Right renal cortex interstitium (tissue), 3 donors: ENCODE results near the gene RNF222. TPM values are rescaled to one million over a fixed set of nuclear protein-coding genes. Genes with fewer than 3 reads are reported as not detected.
"Not testable (repeated sequence)": the region's sequence is repeated elsewhere in the genome, so short reads cannot be mapped to it uniquely, and the experiment has no call there.

Experiments used
- DNase-seq, 3 donors: peaks; one replicate each; pipeline ENCODE4 v3.0.0-alpha.2; 2013; ENCODE audit warnings: low read depth in 3 of 3, low spot score in 2 of 3
- polyA plus RNA-seq, 3 donors: library from polyadenylated mRNA; unstranded; fragments of 120-200 nt; gene quantifications; one replicate each; pipeline ENCODE4 v1.2.1, GENCODE V29; 2013; ENCODE audit not compliant: insufficient read length in 3 of 3

RNF222 gene
- polyA plus RNA-seq, 3 donors: 0.04 to 0.06 TPM; not detected in 1

DNA sequence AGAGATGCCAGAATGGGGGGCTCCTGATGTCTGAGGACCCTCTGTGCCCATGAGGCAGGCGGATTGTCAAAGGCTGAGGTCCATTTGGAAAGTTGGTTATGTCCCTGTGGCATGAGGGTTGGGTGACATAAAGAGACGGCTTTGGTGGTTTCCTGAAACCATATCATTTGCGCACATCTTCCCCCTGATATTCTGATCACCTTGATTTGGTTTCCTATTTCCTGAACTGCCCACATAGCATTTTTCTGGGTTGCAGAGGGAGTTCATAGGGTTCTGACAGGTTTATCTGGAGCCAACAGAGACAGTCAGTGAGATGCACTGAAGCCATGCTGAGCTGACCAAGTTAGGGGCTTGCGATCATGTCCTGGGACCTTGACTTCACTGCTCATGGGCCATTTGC is 15.7 kb upstream of the RNF222 start:
- DNase-seq: no peak

DNA sequence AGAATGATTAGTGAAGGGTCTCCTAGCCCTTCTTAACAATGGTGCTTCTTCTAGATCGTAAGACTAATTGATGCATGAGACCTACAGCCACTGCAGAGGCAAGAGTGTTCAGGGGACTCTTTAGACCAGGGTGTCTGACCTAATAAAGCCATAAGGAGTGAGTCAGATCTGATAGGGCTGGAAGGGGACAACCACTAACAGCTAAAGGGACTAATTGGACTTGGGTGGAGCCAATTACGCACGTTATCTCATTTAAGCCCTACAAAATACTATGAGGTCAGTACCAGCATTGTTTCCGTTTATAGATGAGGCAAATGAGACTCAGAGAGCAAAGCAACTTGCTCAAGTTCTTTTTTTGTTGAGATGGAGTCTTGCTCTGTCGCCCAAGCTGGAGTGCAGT is 14.5 kb upstream of the RNF222 start:
- no peak for DNase-seq

DNA sequence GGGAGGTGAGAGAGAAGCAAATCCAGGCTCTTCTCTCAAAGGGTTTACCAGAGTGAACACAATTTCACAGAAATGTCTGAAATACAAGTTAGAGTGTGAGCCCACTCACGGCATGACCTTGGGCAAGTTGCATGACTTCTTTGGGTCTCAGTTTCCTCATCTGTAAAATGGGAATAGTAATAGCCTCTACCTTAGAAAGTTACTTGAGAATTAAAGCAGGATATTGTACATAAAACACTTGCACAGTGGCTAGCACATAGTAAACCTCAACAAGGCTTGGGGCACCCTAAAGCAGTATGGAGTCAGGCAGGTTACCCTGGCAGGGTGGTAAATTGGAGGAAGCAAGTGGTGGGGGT is 13.2 kb upstream of the RNF222 start:
- no peak for DNase-seq

DNA sequence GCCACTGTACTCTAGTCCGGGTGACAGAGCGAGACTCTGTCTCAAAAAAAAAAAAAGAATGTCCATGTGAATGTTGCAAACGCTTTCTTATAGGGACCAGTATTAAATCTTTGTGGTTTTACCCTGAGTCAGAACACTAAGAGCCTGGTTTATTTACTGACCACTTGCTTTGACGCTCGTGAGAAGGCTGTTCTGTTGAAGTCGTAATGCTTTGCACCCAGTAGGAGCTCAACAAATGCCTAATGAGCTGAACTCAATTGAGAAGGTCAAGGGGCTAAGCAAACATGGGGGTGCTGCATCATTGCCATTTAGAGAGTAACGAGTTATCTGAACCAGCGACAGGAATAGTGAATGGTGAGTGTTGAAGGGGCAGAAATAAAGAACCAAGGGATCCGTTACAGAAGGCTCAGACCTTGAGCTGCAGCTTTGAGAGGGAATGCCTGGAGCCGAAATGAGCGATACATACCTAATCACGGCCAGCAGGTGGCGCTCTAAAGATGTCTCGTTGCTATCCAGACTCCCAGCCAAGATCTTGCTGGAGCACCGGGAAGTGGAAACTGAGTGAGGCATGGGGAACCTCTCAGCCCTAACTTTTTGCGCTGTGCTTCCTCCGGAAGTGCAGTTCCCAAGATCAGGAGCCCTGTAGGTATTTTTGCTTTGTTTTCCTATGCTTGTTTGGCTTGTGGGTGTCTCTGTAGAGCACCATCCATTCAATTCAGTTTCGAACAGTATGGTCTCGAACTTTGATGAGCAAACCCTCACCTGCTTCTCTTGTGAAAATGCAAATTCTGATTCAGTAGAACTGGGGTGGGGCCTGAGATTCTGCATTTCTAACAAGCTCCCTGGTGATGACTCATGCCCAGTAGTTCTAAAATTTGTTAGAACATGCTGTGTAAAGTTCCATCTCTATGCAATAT is 12.6 kb upstream of the RNF222 start:
- peak; percentile 76 to 85 (median 81) for DNase-seq

DNA sequence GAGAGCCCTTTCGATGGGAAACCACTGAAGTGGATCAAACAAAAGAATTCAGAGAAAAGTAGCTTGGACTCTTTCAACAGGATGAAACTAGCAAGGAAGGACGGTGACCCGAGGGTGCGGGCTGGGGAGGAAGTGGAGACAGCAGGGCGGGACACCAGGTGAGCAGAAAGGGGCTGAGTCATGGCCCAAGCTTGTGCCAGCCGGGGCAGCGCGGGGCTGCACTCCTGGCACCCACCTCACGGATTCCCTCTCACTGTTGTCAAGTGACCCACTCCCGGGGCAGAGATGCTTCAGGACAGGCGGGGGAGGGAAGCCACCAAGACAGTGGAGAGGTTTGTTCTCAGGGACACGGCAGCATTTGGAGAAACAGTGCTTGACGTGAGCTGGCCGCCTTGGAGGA is 10.7 kb upstream of the RNF222 start:
- DNase-seq: no peak

DNA sequence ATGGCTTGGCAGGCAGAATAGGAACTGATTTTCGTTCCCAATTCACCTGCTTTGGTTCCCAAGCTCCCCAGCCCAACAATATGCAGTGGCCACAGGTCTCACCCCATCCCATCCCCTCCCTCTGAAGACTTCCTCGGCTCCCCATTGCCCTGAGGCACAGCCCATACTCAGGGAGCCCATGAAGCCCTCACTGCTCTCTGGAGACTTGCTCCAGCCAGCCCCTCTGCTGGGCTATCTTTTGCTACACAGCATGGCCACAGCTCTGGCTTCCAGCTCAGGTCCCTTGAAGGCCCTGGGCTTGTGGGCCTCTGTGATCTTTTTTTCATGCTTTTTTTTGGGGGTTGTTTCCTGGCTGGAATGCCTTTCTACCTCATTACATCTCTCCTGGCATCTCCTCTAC is 8.5 kb upstream of the RNF222 start:
- DNase-seq: no peak

DNA sequence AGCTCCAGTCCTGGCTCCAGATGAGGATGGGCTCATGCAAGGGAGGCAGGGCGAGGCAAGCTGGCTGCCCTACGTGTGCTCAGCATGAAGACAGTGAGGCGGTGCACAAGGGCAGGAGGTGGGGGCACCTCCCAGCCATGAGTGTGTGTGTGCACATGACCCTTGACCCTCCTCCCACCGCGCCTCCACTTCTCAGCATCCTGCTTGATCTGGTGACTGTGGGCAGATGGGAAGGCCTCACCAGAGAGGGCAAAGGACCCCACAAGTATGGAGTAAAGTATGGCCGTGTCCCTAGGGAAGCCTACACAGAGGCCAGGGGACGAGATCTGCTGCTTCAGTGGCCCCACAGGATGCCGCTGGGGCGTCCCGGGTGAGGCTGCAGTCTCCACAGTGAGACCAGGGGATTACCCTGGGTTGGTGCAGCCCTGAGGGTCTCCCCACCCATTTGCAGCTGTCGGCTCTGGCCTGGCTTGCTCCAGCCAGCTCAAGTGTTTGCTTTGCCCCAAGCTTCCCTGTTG is 7.9 kb upstream of the RNF222 start:
- DNase-seq: no peak

DNA sequence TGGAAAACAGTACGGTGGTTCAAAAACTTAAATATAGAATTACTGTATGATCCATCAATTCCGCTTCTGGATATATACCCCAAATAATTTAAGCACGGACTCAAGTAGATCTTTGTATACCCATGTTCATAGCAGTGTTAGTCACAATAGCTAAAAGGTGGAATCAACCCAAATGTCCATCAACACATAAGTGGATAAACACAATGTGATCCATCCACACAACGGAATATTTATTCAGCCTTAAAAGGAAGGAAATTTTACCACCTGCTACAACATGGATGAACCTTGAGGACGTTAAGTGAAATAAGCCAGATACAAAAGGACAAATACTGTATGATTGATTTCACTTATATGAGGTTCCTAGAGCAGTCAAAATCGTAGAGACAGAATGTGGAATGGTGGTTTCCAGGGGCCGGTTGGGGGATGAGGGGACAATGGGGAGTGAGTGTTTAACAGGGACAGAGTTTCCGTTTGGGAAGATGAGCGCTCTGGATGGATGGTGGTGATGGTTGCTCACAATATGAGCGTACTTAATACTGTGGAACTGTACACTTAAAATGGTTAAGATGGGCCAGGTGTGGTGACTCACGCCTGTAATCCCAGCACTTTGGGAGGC is 5.4 kb upstream of the RNF222 start:
- DNase-seq: no peak

DNA sequence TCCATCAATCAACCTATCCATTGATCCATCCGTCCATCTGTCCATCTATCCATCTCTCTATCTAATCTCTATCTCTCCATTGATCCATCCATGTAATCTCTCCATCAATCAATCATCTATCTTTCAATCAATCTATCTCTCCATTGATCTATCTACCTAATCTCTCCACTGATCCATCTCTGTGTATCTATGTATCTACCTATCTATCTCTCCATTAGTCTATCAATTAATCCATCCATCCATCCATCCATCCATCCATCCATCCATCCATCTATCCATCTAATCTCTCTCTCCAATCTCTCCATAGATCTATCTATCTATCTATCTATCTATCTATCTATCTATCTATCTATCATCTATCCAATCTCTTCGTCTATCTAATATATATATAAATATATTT is 3.5 kb upstream of the RNF222 start:
- no peak for DNase-seq

DNA sequence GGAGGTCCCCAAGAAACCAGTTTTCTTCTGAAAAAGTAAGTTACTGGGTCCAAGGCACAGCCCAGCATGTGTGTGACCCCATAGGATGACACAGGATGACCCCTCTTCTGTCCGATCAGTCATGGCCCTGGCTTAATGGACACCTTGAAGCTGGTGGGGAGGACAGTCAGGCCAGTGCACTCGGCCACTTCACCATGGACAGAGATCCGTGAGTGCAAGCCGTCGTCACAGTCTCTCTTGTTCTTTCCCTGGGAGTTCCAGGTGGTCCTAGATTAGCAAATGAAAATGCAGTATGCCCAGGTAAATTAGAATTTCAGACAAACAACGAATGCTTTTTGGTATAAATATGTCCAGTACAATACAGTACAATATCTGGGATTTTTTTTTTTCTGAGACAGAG is 1.4 kb upstream of the RNF222 start:
- no peak for DNase-seq

DNA sequence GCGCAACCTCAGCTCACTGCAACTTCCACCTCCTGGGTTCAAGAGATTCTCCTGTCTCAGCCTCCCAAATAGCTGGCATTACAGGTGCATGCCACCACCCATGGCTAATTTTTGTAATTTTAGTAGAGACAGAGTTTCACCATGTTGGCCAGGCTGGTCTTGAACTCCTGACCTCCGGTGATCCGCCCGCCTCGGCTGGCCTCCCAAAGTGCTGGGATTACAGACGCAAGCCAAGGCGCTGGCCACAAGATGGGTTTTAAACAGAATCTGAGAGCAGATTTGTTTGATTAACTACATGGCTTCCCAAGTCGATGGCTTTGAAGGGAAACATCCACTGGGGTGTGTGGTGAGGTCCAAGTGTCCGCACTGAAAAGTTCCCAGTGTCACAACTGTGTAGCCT is 3.1 kb downstream of the RNF222 start:
- DNase-seq: not testable (repeated sequence)

DNA sequence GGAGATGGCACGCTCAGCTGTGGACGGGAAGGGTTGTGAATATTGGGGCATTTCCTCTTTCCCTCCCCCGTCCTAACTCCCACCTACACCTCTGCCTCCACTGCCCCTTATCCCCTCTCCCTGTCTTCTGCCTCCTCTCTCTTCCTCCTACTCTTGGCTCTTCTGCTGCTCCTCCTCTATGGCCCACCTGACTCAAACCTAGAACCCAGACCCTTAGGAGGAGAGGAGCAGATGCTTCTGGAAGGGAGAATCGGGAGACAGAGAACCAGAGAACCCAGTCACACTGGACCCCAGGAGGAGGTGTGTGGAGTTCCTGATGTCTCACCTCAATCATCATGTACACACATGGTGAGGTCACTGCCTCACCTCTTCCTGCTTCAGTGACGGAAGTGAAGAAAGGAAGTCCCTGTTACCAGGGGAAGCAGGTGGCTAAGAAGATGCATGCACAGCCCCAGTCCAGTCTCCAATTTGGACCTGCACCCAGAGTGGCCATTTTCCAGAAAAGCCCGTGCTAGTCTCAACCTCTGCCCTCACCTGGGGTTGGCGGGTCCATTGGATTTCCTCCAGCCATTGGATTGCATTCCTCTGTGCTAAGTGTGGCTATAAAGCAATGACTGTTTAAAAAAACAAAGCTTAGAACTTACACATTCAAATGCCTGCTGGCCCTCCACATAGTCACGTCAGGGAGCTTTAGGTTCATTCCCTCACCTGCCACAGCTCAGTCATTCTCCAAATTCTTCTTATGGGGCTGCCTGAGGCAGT is 4.0 kb downstream of the RNF222 start:
- no peak for DNase-seq

DNA sequence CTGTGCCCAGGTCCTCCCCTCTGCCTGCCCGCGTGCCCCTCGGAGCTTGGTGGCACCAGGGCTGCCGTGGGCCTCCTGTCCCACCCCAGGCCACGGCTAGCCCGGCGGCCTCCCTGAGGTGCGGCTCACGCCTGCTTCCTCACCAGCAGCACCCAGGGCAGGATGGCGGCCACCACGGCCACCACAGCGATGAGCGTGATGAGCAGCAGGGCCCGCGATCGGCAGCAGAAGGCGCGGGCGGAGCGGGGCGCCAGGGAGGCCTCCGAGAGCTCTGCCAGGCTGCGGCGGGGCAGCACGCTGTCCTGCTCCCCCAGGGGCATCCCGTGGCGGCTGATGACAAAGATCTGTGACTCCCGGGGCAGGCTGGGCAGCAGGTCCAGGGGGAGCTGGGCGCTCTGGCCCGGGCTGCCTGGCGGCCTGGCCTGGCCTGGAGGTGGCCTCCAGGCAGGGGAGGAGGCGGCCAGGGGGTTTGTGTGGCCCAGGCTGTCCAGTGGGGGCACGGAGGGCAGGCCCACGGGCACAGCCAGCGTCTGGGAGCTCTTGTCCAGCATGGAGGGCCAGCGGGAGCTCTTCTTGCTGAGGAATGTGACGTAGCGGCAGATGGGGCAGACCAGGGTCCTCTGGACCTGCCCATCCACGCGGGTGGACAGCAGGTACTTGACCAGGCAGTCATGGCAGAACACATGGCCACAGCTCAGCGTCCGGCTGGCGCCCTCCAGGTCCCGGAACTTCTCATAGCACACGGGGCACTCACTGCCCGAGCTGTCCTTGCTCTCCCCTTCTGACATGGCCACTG is 4.8 kb downstream of the RNF222 start:
- no peak for DNase-seq

DNA sequence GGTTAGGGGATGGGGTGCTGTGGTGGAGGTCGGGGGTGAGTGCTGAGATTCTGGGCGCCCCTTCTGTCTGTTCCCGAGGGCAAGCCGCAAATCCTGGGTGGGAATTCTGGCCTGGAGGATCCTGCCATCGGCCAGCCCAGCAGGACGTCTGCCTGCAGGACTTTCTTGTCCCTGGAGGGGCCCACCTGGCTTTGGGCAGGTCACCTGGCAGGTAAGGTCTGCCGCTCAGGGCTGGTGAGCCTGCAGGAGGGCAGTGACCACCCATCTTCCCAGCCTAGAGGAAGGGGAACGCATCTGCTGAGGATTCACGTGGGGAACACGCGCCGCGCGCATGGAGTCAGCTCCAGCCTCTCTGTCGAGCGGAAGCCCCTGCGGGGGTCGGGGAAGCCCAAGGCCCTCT is 5.4 kb downstream of the RNF222 start:
- DNase-seq: no peak

DNA sequence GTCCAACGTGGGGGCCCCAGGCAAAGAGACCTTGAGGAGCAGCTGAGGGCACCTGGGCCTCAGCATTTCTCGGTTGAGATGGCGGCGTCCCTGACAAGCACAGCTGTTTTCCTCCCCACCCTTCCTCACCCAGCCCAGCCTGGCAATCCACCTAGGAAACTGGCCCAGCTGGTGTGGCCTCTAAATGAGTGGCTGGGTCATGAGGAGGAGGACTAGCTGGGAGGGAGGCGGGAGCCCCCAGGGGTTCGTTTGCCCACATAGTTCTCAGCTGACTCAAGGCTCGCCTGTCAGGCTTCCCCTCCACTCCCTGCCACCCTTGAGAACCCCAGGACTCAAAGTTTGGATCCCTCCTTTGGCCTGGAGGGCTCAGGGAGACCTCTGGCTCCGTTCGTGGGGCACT is 5.9 kb downstream of the RNF222 start:
- DNase-seq: no peak

DNA sequence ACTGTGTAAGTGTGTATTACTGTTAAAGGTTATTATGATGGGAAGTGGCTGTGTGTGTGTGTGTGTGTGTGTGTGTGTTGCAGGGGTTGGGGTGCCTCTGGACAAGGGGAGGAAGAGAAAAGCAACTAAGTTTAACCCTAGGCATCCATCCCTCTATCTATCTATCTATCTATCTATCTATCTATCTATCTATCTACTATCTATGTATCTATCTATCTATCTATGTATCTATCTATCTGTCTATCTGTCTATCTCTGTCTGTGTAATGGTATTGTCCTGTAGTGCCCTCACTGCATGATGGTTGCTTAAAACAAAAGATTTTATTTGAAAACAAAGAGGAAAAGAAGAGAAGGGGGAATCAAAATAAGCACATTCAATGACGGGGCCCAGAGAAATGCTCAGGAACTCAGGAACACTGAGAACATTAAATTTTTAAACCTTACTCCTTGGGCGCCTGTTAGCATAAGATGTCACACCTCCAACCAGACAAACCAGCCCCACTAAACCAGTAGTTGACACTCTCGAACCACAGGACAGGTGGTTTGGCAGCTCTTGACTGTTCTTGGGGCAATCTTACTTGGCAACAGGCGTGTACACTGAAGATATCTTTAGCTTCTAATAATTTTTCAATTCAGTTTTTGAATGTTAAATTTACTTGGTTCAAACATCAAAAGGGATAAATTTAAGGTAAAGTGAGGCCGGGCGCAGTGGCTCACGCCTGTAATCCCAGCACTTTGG is 9.5 kb downstream of the RNF222 start:
- DNase-seq: no peak

DNA sequence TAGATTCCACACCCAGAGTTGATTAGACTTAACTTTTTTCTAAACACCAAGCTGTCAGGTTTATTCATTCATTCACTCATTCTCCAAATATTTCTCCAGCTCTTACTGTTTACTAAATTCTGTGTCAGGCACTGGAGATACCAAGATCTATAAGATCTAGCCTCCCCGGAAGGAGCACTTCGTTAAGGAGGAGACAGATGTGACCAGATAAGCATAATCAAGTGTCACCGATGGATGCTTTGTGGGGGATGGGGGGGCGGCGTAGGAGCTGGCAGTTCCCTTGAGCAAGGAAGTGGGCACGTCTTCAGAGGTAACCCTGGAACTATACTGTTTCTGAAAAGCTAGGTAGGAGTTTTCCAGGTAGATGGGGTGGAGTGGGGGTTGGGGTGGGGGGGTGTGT is 10.8 kb downstream of the RNF222 start:
- DNase-seq: no peak

DNA sequence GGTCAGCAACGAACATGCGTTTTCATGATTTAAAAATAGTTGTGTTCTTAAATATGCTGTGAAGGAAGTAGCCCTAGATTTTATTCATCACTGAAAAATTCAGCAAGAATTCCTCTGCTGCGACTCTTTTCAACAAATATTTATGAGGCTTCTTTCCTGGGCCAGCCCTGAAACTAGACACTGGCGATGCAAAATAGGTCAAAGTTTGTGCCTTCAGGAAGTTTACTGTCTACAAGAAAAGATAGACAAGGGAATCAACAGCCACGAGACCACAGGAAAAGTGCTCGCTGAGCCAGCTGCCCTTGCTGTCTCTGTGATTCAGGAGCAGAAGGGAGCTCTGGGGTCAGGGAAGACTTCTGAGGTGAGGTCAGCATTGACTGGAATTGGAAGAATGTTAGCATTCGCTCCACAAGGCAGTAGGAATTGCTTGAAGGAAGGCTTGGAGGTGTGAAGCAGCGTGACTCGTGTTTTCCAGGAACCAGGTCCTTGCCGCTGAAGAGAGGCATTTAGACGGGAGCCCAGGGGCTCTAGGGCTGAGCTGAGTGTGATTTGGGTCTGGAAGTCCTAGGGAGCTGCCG is 12.7 kb downstream of the RNF222 start:
- DNase-seq: no peak

DNA sequence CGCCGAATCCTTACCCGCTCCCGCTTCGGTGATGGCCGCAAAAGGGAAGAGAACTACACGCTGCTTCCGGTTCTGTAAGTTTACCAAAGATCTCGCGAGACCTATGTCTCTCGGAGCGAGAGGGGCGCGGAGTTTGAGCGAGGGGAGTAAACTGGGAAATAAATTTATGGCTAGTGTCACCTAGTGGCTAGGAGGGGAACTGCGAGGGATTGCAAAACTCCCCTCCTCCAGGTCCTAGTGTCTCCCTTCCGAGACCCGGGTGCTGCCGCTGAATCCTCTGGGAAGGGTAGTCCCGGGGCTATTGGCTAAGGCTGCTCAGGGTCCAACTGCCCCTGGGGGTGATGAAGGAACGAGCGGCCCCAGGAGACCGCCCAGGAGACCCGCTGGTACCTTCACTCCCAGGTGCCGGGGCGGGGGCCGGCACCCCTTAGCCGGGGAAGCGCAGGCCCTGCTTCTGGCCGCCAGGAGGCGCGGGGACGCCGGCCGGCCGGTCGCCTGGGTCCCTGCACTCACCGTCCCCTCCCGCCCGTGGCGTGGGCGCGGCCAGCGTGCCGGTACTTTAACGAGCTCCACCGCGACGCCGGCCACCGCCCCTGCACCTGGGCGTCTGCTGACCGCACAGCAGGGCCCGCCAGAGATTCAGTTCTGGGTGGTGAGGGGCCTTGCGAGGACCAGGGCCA is 14.3 kb downstream of the RNF222 start, which contains the start of gene RPL26:
Gene RPL26 (minus strand): TSS at position 51 of the 680 bp plus-strand sequence. CDS start 883 bp downstream, outside the sequence.
- DNase-seq: peak; percentile 95 to 98 (median 98)
